Rectal smooth muscle tissue (tissue), 1 donor: Measurements from ENCODE around the gene COL20A1.
"Not testable (repeated sequence)": the region's sequence is repeated elsewhere in the genome, so short reads cannot be mapped to it uniquely, and the experiment has no call there.

Experiments used
- H3K27ac ChIP-seq: one replicate; pipeline ENCODE4 v1.7.0; 2013; ENCODE audit warnings: low read depth, low read length, inconsistent platforms
- H3K27me3 ChIP-seq: one replicate; pipeline ENCODE4 v1.7.0; 2013; ENCODE audit warnings: low read length; ENCODE audit not compliant: control insufficient read depth, insufficient read depth
- H3K36me3 ChIP-seq: one replicate; pipeline ENCODE4 v1.7.0; 2013; ENCODE audit warnings: low read length; ENCODE audit not compliant: control insufficient read depth, insufficient read depth
- H3K4me1 ChIP-seq: one replicate; pipeline ENCODE4 v1.7.0; 2013; ENCODE audit warnings: low read length; ENCODE audit not compliant: control insufficient read depth, insufficient read depth
- H3K4me3 ChIP-seq: one replicate; pipeline ENCODE4 v1.7.0; 2013; ENCODE audit warnings: low read length
- H3K9ac ChIP-seq: one replicate; pipeline ENCODE4 v1.7.0; 2013; ENCODE audit warnings: low read length

The COL20A1 gene

GRCh38 chr20:63301671-63302070 lies 8.7 kb downstream of the COL20A1 start:
- Histone ChIP-seq H3K4me3 (no peak overlapping the region), H3K9ac (no peak overlapping the region), H3K36me3 (no peaks in the 10 kb centered on the region), H3K27me3 (peaks cover 6% of the 10 kb centered on the region), H3K27ac (no peak overlapping the region), H3K4me1 (no peaks in the 10 kb centered on the region)

- Histone ChIP-seq H3K27me3 (peaks cover 4% of the 10 kb centered on the region), H3K27ac (no peak overlapping the region), H3K4me3 (no peak overlapping the region), H3K9ac (no peak overlapping the region), H3K36me3 (no peaks in the 10 kb centered on the region), H3K4me1 (no peaks in the 10 kb centered on the region)
These were observed 10.2 kb downstream of the COL20A1 start for GRCh38 chr20:63303095-63303666.

- H3K27me3 ChIP-seq: peaks cover 4% of the 10 kb centered on the region
- H3K36me3 ChIP-seq: no peaks in the 10 kb centered on the region
- no peaks in the 10 kb centered on the region for H3K4me1 ChIP-seq
- no peak overlapping the region for H3K9ac ChIP-seq
- H3K27ac ChIP-seq: no peak overlapping the region
- no peak overlapping the region for H3K4me3 ChIP-seq
These were observed 12.4 kb downstream of the COL20A1 start for GRCh38 chr20:63305393-63305792.

- H3K9ac ChIP-seq, H3K4me1 ChIP-seq, H3K36me3 ChIP-seq, H3K27me3 ChIP-seq, H3K27ac ChIP-seq, H3K4me3 ChIP-seq: not testable (repeated sequence)
These were observed 13.1 kb downstream of the COL20A1 start for GRCh38 chr20:63305933-63306672.

- H3K4me1 ChIP-seq: no peaks in the 10 kb centered on the region
- H3K9ac ChIP-seq: no peak overlapping the region
- H3K27ac ChIP-seq: no peak overlapping the region
- H3K36me3 ChIP-seq: no peaks in the 10 kb centered on the region
- peaks cover 4% of the 10 kb centered on the region for H3K27me3 ChIP-seq
- H3K4me3 ChIP-seq: no peak overlapping the region
These were observed 13.9 kb downstream of the COL20A1 start for GRCh38 chr20:63306673-63307537.

GRCh38 chr20:63307538-63308217 lies 14.7 kb downstream of the COL20A1 start:
- Histone ChIP-seq H3K27ac (no peak overlapping the region), H3K36me3 (no peaks in the 10 kb centered on the region), H3K9ac (no peak overlapping the region), H3K4me3 (no peak overlapping the region), H3K27me3 (peaks cover 7% of the 10 kb centered on the region), H3K4me1 (no peaks in the 10 kb centered on the region)

- H3K4me1 ChIP-seq: no peaks in the 10 kb centered on the region
- no peak overlapping the region for H3K27ac ChIP-seq
- H3K36me3 ChIP-seq: no peaks in the 10 kb centered on the region
- no peak overlapping the region for H3K4me3 ChIP-seq
- peaks cover 7% of the 10 kb centered on the region for H3K27me3 ChIP-seq
- H3K9ac ChIP-seq: no peak overlapping the region
These were observed 15.4 kb downstream of the COL20A1 start for GRCh38 chr20:63308218-63308911.

- no peak overlapping the region for H3K4me3 ChIP-seq
- H3K36me3 ChIP-seq: no peaks in the 10 kb centered on the region
- H3K9ac ChIP-seq: no peak overlapping the region
- H3K27ac ChIP-seq: no peak overlapping the region
- peaks cover 7% of the 10 kb centered on the region for H3K27me3 ChIP-seq
- no peaks in the 10 kb centered on the region for H3K4me1 ChIP-seq
These were observed 16.5 kb downstream of the COL20A1 start for GRCh38 chr20:63309261-63310071.

GRCh38 chr20:63310265-63310991 lies 17.4 kb downstream of the COL20A1 start:
- Histone ChIP-seq H3K27me3 (peaks cover 7% of the 10 kb centered on the region), H3K9ac (no peak overlapping the region), H3K4me3 (no peak overlapping the region), H3K36me3 (no peaks in the 10 kb centered on the region), H3K27ac (no peak overlapping the region), H3K4me1 (no peaks in the 10 kb centered on the region)

- Histone ChIP-seq H3K4me3 (no peak overlapping the region), H3K27me3 (peaks cover 7% of the 10 kb centered on the region), H3K27ac (no peak overlapping the region), H3K9ac (no peak overlapping the region), H3K4me1 (no peaks in the 10 kb centered on the region), H3K36me3 (no peaks in the 10 kb centered on the region)
These were observed 18.3 kb downstream of the COL20A1 start for GRCh38 chr20:63311186-63311832.
